HepG2 (cell line): ENCODE data around the gene IRF2BPL. TPM values are rescaled to one million over a fixed set of nuclear protein-coding genes. Genes with fewer than 3 reads are reported as not detected.

ENCODE experiments used
- ATAC-seq: fragments of 200-7000 bp; cut with Tn5 transposase; 3 replicates; pipeline ENCODE4 v1.9.1; 2020; ENCODE audit warnings: mild to moderate bottlenecking, moderate library complexity
- BruUV-seq: library from RNA; stranded (reverse); fragments of 400-500 nt; replicated peaks from 2 replicates; lab custom pipeline; 2021; lab: Mats Ljungman, UMichigan
- CTCF ChIA-PET: fragments of 300-600 bp; formaldehyde crosslinking; extraction: SDS; loops from one replicate; lab custom pipeline; 2021; ENCODE audit warnings: low total read pairs, inconsistent platforms, low intra/inter-chr PET ratio; lab: Yijun Ruan, JAX
- POLR2A ChIA-PET: fragments of 350-600 bp; sonication (Branson Sonifier 250); formaldehyde crosslinking; loops from one replicate; lab custom pipeline; 2020; ENCODE audit warnings: antibody characterized with exemption, inconsistent platforms; lab: Yijun Ruan, JAX
- DNase-seq: peaks from one replicate; pipeline ENCODE4 v3.0.0-alpha.2; 2015; ENCODE audit warnings: low spot score
- FAIRE-seq: peaks from 3 replicates; lab custom pipeline; 2011; peaks lifted over from hg19 to GRCh38; lab: Jason Lieb, UNC
- H2AFZ ChIP-seq: one replicate; pipeline ENCODE4 v1.6.1; 2011; ENCODE audit warnings: low read length, inconsistent platforms
- H3K27ac ChIP-seq: fragments of 300-600 bp; 3 replicates; pipeline ENCODE4 v1.8.0; 2011; ENCODE audit warnings: mixed run types, mild to moderate bottlenecking, mixed read lengths, low read length, inconsistent platforms; ENCODE audit not compliant: insufficient read depth; ENCODE audit errors: extremely low read length
- H3K27me3 ChIP-seq, 2 experiments: fragments of 200-600 bp in 1 of 2; 2 replicates in 1 of 2; 3 replicates in 1 of 2; pipeline versions ENCODE4 v1.6.0 to v1.8.0; 2011; ENCODE audit warnings: low read length in 2 of 2, mild to moderate bottlenecking in 2 of 2, moderate library complexity in 2 of 2, inconsistent platforms in 1 of 2; ENCODE audit not compliant: insufficient read depth in 2 of 2, control insufficient read depth in 1 of 2
- H3K36me3 ChIP-seq, 2 experiments: fragments of 200-600 bp in 1 of 2; replicated peaks in 1 of 2; 2 replicates in 1 of 2; 3 replicates in 1 of 2; pipeline versions ENCODE4 v1.5.1 to v1.8.0; 2011; ENCODE audit warnings: low read length in 2 of 2, inconsistent platforms in 1 of 2; ENCODE audit not compliant: insufficient read depth in 2 of 2, control insufficient read depth in 1 of 2
- H3K4me1 ChIP-seq: 2 replicates; pipeline ENCODE4 v1.5.1; 2012; ENCODE audit warnings: low read length, inconsistent platforms; ENCODE audit not compliant: insufficient read depth
- H3K4me2 ChIP-seq: 2 replicates; pipeline ENCODE4 v1.6.0; 2011; ENCODE audit warnings: low read depth, low read length, inconsistent platforms
- H3K4me3 ChIP-seq, 3 experiments: fragments of 200-600 bp in 1 of 3; sonication (generic), shearing (Covaris generic) in 1 of 3; replicated peaks in 1 of 3; 2 replicates each; pipeline ENCODE4 v1.5.1; 2011 to 2016; ENCODE audit warnings: low read length in 3 of 3, inconsistent platforms in 2 of 3, low read depth in 2 of 3, mild to moderate bottlenecking in 2 of 3, control low read depth in 1 of 3, mixed read lengths in 1 of 3; ENCODE audit not compliant: insufficient read depth in 1 of 3
- H3K79me2 ChIP-seq: one replicate; pipeline ENCODE4 v1.6.1; 2011; ENCODE audit warnings: low read length, inconsistent platforms; ENCODE audit not compliant: insufficient read depth
- H3K9ac ChIP-seq: 2 replicates; pipeline ENCODE4 v1.6.0; 2011; ENCODE audit warnings: mild to moderate bottlenecking, low read depth, low read length, inconsistent platforms; ENCODE audit not compliant: insufficient read depth
- H3K9me3 ChIP-seq: 2 replicates; pipeline ENCODE4 v1.5.1; 2012; ENCODE audit warnings: mild to moderate bottlenecking, low read length
- H4K20me1 ChIP-seq: 2 replicates; pipeline ENCODE4 v1.6.0; 2011; ENCODE audit warnings: inconsistent platforms, mild to moderate bottlenecking, low read length, moderate library complexity; ENCODE audit not compliant: insufficient read depth
- AHDC1 ChIP-seq: sonication (generic); formaldehyde crosslinking; IDR thresholded peaks from 2 replicates; pipeline ENCODE4 v1.5.1; 2020; ENCODE audit warnings: mild to moderate bottlenecking, missing genetic modification reagents, borderline replicate concordance
- GLI4 ChIP-seq: sonication (generic); formaldehyde crosslinking; IDR thresholded peaks from 2 replicates; pipeline ENCODE4 v1.5.1; 2020; ENCODE audit warnings: missing genetic modification reagents, mild to moderate bottlenecking, moderate library complexity, borderline replicate concordance
- GLMP ChIP-seq: sonication (generic); formaldehyde crosslinking; IDR thresholded peaks from 2 replicates; pipeline ENCODE4 v1.9.0; 2021; ENCODE audit warnings: missing genetic modification reagents, mild to moderate bottlenecking, borderline replicate concordance
- MLXIP ChIP-seq: sonication (generic); formaldehyde crosslinking; IDR thresholded peaks from 2 replicates; pipeline ENCODE4 v1.9.0; 2021; ENCODE audit warnings: missing genetic modification reagents, borderline replicate concordance
- SKIL ChIP-seq: sonication (generic); formaldehyde crosslinking; IDR thresholded peaks from 2 replicates; pipeline ENCODE4 v1.8.0; 2022; ENCODE audit warnings: missing genetic modification reagents, mild to moderate bottlenecking, moderate library complexity, borderline replicate concordance
- SP4 ChIP-seq: sonication (generic); formaldehyde crosslinking; IDR thresholded peaks from 2 replicates; pipeline ENCODE4 v1.8.1; 2023; ENCODE audit warnings: mild to moderate bottlenecking, missing genetic modification reagents
- TCF7L2 ChIP-seq: IDR thresholded peaks from 2 replicates; pipeline ENCODE4 v1.6.1; 2011; ENCODE audit warnings: mild to moderate bottlenecking, low read depth, low read length, moderate library complexity
- TOPORS ChIP-seq: sonication (generic); formaldehyde crosslinking; IDR thresholded peaks from 2 replicates; pipeline ENCODE4 v1.8.0; 2023; ENCODE audit warnings: mild to moderate bottlenecking, missing genetic modification reagents
- ZNF276 ChIP-seq: sonication (generic); formaldehyde crosslinking; IDR thresholded peaks from 2 replicates; pipeline ENCODE4 v1.4.0; 2020; ENCODE audit warnings: mild to moderate bottlenecking, low read depth, missing genetic modification reagents
- ZNF468 ChIP-seq: sonication (generic); formaldehyde crosslinking; IDR thresholded peaks from 2 replicates; pipeline ENCODE4 v1.8.0; 2022; ENCODE audit warnings: mild to moderate bottlenecking, moderate library complexity, missing genetic modification reagents
- WGBS: methylation state at CpG from one replicate; pipeline ENCODE4 v1.1.6; 2017; ENCODE audit warnings: low lambda C conversion rate; 5-methylcytosine and 5-hydroxymethylcytosine counted together
- in situ Hi-C: cut with HindIII; loops from 2 replicates; pipeline ENCODE4 v1.10.0; 2017; ENCODE audit warnings: low pct_unique_long_range_greater_than_20kb; ENCODE audit not compliant: extremely low pct_ligation_motif_present
- intact Hi-C: fragments of 100-400 bp; cut with micrococcal nuclease; formaldehyde crosslinking; loops from one replicate; pipeline ENCODE4 v1.10.0; 2022; ENCODE audit not compliant: unreplicated experiment
- polyA plus RNA-seq, 8 experiments: library from polyadenylated mRNA; depleted of rRNA in 3 of 8; stranded (reverse) in 7 of 8; unstranded in 1 of 8; fragments of >200 nt; fragmentation: Illumina TruSeq in 4 of 8; extraction: Trizol in 4 of 8; gene quantifications; 2 replicates each; pipeline versions ENCODE4 v1.2.1 to v1.2.3, GENCODE V29; 2011 to 2016; ENCODE audit warnings: low read depth in 4 of 8, missing spikeins in 1 of 8, mixed read lengths in 1 of 8; ENCODE audit not compliant: insufficient read depth in 1 of 8
- total RNA-seq, 5 experiments: library from RNA; depleted of rRNA; stranded (reverse); fragments of >200 nt; fragmentation: Illumina TruSeq; extraction: Trizol; gene quantifications; 2 replicates each; pipeline ENCODE4 v1.2.3, GENCODE V29; 2016; ENCODE audit warnings: low read depth in 1 of 5

The IRF2BPL gene
- total and polyA plus RNA-seq, 2 of the 13 experiments (the other 11 are each of a cell fraction or from before 2014, with no cell fraction given), result 6.6 to 8.4 TPM

- Histone ChIP-seq H3K27ac (no peak overlapping the region), H4K20me1 (no peaks in the 10 kb centered on the region), H3K4me1 (peaks cover 51% of the 10 kb centered on the region), H3K36me3 (no peaks in the 10 kb centered on the region), H3K9ac (no peak overlapping the region), H3K4me3 (no peak overlapping the region), H3K79me2 (no peaks in the 10 kb centered on the region), H3K4me2 (no peak overlapping the region), H3K9me3 (no peaks in the 10 kb centered on the region), H3K27me3 (peaks cover 0 to 38% of the 10 kb centered on the region in 2 experiments; a peak in 3 of 5 replicates), H2AFZ (no peak overlapping the region)
- ATAC-seq, result no peak
- intact Hi-C loops (no loop called here), in situ Hi-C loops (no loop called here)
- 21% methylated on average over 3 of the region's 3 CpGs for WGBS
- CTCF ChIA-PET, result no interaction called here
- BruUV-seq, result no TSS peak
- TF ChIP-seq ZNF276, result no peak
- no peak for TF ChIP-seq ZNF468 (CRISPR knock-in tag)
- TF ChIP-seq SKIL, result no peak
- no peak for TF ChIP-seq MLXIP (CRISPR knock-in tag)
- no peak for TF ChIP-seq SP4 (CRISPR knock-in tag)
- no peak for TF ChIP-seq GLI4
- no peak for TF ChIP-seq TOPORS
- no peak for TF ChIP-seq AHDC1 (CRISPR knock-in tag)
- no peak for TF ChIP-seq TCF7L2
- TF ChIP-seq GLMP (CRISPR knock-in tag), result no peak
- no peak for DNase-seq
- FAIRE-seq, result no peak
- POLR2A ChIA-PET, result no interaction called here
These were observed 20.5 kb downstream of the IRF2BPL start for GRCh38 chr14:77007975-77008421.
